NCI-H2081 (cell line): ENCODE results near the gene SLC16A1.
A peak's percentile ranks its signal among the peaks of the same experiment; 100 is the strongest.
"Not testable (repeated sequence)": the region's sequence is repeated elsewhere in the genome, so short reads cannot be mapped to it uniquely, and the experiment has no call there.

Experiments used
- DNase-seq, 2 experiments: peaks; one replicate each; lab custom pipeline; 2025; lab: John Stamatoyannopoulos, UW

Gene SLC16A1, protein sequence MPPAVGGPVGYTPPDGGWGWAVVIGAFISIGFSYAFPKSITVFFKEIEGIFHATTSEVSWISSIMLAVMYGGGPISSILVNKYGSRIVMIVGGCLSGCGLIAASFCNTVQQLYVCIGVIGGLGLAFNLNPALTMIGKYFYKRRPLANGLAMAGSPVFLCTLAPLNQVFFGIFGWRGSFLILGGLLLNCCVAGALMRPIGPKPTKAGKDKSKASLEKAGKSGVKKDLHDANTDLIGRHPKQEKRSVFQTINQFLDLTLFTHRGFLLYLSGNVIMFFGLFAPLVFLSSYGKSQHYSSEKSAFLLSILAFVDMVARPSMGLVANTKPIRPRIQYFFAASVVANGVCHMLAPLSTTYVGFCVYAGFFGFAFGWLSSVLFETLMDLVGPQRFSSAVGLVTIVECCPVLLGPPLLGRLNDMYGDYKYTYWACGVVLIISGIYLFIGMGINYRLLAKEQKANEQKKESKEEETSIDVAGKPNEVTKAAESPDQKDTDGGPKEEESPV

DNA sequence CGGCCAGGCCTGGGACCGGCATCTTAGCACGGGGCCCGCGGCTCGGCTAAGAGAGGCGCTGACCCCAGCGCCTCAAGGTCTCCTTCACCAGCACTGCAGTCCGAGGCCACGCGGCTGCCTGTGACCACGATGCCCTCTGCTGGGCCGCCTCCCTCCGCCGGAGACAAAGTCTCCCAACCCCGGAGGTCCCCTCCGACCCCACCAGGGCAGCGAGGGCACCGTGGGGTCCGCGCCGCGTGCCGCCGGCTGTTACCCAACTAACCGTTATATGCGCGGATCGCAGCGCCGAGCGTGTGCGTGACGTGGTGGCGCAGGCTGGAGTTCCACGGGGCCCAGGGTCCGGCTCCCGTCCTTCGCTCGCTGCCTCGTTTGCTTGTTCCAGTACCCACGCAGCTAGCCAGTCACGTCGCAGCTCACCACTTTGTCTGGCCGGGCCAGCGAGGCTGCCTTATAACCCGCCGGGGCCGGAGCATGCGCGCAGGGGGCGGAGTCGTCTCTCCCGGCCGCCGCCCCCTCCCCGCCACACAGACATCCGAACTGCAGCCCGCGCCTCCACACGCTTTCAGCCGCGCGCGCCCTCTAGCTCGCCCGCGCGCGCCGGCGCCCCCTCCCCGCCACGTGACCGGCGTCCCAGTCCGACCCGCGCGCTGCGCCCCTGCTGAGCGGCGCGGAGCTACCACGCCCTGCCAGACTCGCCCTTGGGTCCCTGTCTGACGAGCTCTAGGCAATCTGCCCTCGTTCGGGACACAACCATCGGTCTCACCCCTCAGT is at the start of gene SLC16A1:
Gene SLC16A1 (minus strand): TSS at position 424 of the 771 bp plus-strand sequence. CDS start 26,888 bp downstream, outside the sequence.
- peak; percentile 84 to 92 for DNase-seq

GRCh38 chr1:113003751-113004690 is 48.0 kb upstream of the SLC16A1 start:
- no peak for DNase-seq

- DNase-seq, result no peak
Observed at GRCh38 chr1:113002297-113002696, 46.3 kb upstream of the SLC16A1 start.

DNA sequence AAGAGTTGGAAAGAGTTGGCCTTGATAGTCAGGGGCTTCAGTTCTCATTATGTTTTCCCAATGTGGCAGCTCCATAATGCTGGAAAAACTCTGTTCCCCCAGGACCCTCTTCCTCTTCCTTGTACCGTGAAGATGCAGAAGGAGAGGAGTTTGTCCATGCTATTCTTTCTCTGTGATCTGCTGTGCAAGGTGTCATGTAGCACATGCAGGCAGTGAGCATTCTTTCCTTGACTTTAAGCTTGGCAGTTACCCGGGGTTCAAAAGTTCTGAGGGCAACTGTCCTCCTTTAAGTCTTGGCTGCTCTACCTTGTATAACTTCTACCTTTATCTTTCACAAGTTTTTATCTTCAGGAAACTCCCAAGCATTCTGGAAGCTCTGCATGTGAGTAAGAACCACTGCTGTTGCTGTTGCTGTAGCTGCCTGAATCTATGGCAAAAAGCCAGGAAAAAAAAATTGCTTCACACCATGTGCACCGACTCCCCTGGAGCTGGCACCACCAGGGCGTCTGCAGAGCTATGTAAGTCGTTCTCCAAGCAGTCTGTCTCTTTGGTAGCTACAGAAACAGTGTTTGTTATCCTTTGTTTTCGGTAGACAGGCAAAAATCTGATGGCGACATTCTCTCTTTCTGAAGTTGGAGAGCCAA is 42.7 kb upstream of the SLC16A1 start:
- peak in 1 of 2 experiments; percentile 36 for DNase-seq

- no peak for DNase-seq
Observed at GRCh38 chr1:112997781-112998180, 41.8 kb upstream of the SLC16A1 start.

GRCh38 chr1:112995890-112996289 is 39.9 kb upstream of the SLC16A1 start:
- DNase-seq, result no peak

- DNase-seq, result not testable (repeated sequence)
Observed at GRCh38 chr1:112995021-112995420, 39.0 kb upstream of the SLC16A1 start.

DNA sequence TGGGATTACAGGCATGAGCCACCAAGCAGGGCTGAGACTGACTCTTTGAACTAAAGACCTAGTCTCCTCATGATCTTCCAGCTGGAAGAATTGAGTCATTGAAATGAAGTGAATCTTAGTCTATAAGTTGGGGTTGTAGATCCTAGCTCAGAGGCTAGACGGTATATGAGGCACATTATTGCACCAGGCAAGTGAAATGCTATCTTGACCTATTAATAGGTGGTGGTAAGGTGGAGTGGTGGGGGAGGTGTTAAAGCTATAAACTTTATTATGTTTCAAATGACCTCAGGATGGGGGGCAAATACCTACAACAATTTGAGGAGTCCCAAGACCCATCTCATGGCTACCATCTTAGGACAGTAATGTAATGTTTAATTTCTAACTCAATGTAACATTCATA is 36.8 kb upstream of the SLC16A1 start:
- no peak for DNase-seq

- DNase-seq, result no peak
Observed at GRCh38 chr1:112991402-112992120, 35.6 kb upstream of the SLC16A1 start.

- DNase-seq, result no peak
Observed at GRCh38 chr1:112990271-112990670, 34.3 kb upstream of the SLC16A1 start.

GRCh38 chr1:112988367-112988766 is 32.4 kb upstream of the SLC16A1 start:
- DNase-seq, result no peak

GRCh38 chr1:112985123-112985522 is 29.1 kb upstream of the SLC16A1 start:
- no peak for DNase-seq

DNA sequence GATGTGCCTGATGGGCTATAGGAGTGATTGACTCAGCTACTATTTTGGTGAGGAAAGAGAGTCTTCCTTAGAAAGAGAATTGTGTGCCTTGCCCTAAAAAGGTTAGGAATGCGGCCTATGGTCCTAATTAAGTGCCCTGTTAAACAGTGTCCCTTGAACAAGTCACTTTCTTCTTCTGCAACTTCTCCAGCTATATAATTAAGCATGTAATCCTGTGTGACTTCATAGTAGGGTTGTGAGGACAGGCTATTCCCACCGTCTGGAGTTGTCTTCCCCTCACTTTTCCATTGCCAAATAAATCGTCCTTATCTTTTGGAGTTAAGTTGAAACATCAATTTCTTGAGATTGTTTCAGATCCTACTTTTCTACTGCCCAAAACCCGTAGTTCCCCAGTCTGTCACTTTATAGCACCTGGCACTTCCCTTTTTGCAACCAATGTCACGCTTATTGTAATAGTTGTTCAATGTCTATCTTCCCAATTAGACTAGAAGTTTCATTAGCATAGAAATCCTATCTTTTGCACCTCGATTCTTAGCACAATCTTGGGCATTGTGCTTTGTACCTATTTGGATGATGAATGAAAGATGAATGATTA is 27.6 kb upstream of the SLC16A1 start:
- DNase-seq, result no peak

DNA sequence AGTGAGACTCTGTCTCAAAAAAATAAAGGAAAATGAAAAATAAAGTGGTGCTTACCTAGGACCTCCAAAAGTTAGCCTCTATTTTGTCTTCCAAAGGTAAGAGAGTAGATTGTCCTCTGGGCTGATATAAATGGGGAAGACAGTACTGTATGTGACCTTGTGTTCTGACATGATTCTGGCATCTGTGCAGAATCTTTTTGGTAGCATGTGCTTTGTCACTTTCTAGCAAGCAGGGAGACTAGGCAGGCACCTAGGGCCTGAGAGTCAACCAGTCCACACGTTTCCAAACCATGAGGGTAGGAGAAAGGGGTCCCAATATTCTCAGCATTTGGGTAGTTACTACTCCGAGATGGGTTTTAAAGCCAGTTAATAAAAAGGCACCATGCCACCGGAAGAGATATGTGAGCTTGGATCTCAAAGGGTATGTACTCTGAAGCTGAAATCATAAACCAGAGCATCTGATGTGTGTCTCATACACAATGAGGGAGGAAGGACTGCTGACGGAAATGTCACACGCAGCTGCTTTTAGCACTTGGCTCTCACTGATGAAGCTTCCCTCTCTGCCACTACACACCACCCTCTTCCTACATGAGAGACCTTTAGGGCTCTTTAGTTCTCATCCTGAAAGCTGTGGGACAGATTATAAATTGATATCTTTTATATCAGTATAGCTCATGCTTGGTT is 27.0 kb upstream of the SLC16A1 start:
- DNase-seq, result no peak

- no peak for DNase-seq
Observed at GRCh38 chr1:112982328-112982727, 26.3 kb upstream of the SLC16A1 start.

GRCh38 chr1:112981834-112982233 is 25.8 kb upstream of the SLC16A1 start:
- not testable (repeated sequence) for DNase-seq

DNA sequence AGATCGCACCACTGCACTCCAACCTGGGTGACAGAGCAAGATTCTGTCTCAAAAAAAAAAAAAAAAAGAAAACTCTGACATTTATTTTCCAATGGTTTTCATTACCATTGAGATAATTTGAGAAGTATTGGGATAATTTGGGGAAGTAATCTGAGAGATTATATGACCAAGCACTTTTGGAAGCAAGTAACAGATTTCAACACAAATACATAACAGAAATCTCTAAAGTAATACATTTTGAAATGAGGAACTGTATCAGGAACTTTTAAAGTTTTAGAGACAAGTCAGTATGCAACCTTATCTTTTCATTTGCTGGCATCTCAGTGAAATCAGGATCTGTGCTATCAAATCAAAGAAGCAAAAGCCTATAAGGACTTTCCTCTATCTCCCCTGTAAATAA is 25.4 kb upstream of the SLC16A1 start:
- DNase-seq, result no peak

DNA sequence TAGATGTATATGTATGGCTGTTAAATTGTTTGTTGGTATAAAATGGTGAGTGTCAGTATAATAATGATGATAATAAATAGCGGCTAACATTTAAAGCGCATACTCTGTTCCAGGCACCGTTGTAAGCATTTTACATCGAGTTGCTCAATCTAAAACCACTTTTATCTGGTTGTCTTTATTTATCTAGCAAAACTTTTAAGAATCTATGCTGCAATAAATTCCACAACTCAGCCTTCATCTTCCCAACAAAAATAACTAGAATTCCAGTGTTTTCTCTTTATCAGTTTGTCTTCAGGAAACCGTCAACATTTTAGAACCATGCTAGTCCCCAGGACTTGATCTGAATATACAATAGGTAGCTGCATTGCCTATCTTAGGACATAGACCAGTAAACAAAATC is 19.3 kb upstream of the SLC16A1 start:
- no peak for DNase-seq

- no peak for DNase-seq
Observed at GRCh38 chr1:112974646-112975045, 18.6 kb upstream of the SLC16A1 start.

DNA sequence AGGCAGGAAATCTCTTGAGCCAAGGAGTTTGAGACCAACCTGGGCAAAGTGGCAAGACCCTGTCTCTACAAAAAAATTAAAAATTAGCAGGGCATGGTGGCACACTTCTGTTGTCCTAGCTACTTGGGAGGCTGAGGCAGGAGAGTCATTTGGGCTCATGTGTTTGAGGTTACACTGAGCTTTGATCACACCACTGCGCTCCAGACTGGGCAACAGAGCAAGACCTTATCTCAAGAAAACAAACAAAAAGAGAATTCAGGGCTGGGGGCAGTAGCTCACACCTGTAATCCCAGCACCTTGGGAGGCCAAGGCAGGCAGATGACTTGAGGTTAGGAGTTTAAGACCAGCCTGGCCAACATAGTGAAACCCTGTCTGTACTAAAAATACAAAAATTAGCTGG is 17.8 kb upstream of the SLC16A1 start:
- DNase-seq, result no peak
